Common myeloid progenitor, CD34-positive (primary cell): ENCODE results near the gene ZDHHC24.
A peak's percentile ranks its signal among the peaks of the same experiment; 100 is the strongest.

Experiments used
- CTCF ChIA-PET: fragments of 350-600 bp; sonication (Branson Sonifier 250); formaldehyde crosslinking; loops from one replicate; lab custom pipeline; 2021; ENCODE audit warnings: antibody characterized with exemption; lab: Charles Lee
- POLR2A ChIA-PET: fragments of 350-600 bp; sonication (Branson Sonifier 250); formaldehyde crosslinking; loops from one replicate; lab custom pipeline; 2021; ENCODE audit warnings: antibody characterized with exemption; lab: Charles Lee
- DNase-seq, 3 donors: peaks; one replicate each; pipeline versions ENCODE4 v3.0.0 to v3.0.0-alpha.2; 2013
- H3K27ac ChIP-seq, 2 experiments: 1 replicate in 1 of 2; 2 replicates in 1 of 2; pipeline ENCODE4 v1.7.0; 2013; ENCODE audit warnings: inconsistent platforms in 2 of 2, low read length in 2 of 2, mild to moderate bottlenecking in 2 of 2, low read depth in 1 of 2, moderate library complexity in 1 of 2; ENCODE audit not compliant: severe bottlenecking in 2 of 2, insufficient read depth in 1 of 2, poor library complexity in 1 of 2
- H3K27me3 ChIP-seq, 5 experiments: replicated peaks in 2 of 5; 1 replicate in 3 of 5; 2 replicates in 2 of 5; pipeline versions ENCODE4 v1.6.1 to v1.7.0; 2013; ENCODE audit warnings: low read length in 4 of 5, mild to moderate bottlenecking in 2 of 5, moderate library complexity in 2 of 5, inconsistent platforms in 1 of 5; ENCODE audit not compliant: insufficient read depth in 5 of 5, control insufficient read depth in 4 of 5
- H3K36me3 ChIP-seq, 4 experiments: 1 replicate in 2 of 4; 2 replicates in 2 of 4; pipeline versions ENCODE4 v1.6.1 to v1.7.0; 2013; ENCODE audit warnings: low read length in 3 of 4, control low read depth in 1 of 4, mild to moderate bottlenecking in 1 of 4; ENCODE audit not compliant: control insufficient read depth in 4 of 4, insufficient read depth in 4 of 4
- H3K4me1 ChIP-seq, 4 experiments: 1 replicate in 3 of 4; 2 replicates in 1 of 4; pipeline versions ENCODE4 v1.6.1 to v1.7.1; 2013; ENCODE audit warnings: low read length in 3 of 4, mild to moderate bottlenecking in 3 of 4, control low read depth in 1 of 4, inconsistent platforms in 1 of 4, moderate library complexity in 1 of 4; ENCODE audit not compliant: control insufficient read depth in 4 of 4, insufficient read depth in 4 of 4; ENCODE audit errors: control extremely low read depth in 1 of 4
- H3K4me3 ChIP-seq, 7 experiments: 1 replicate in 4 of 7; 2 replicates in 3 of 7; pipeline versions ENCODE4 v1.5.1 to v1.7.0; 2013; ENCODE audit warnings: mild to moderate bottlenecking in 7 of 7, low read length in 6 of 7, moderate library complexity in 6 of 7, inconsistent platforms in 2 of 7, low read depth in 2 of 7, control low read depth in 1 of 7; ENCODE audit not compliant: insufficient read depth in 4 of 7, control insufficient read depth in 1 of 7; ENCODE audit errors: extremely low read depth in 1 of 7
- H3K9me3 ChIP-seq, 5 experiments: 1 replicate in 4 of 5; 2 replicates in 1 of 5; pipeline versions ENCODE4 v1.6.1 to v1.7.1; 2013; ENCODE audit warnings: low read length in 4 of 5, mild to moderate bottlenecking in 2 of 5, inconsistent platforms in 1 of 5, low read depth in 1 of 5, moderate library complexity in 1 of 5; ENCODE audit not compliant: control insufficient read depth in 4 of 5, insufficient read depth in 2 of 5; ENCODE audit errors: control extremely low read depth in 1 of 5
- WGBS: methylation state at CpG from one replicate; pipeline ENCODE4 v1.1.5; 2013; ENCODE audit not compliant: insufficient coverage; 5-methylcytosine and 5-hydroxymethylcytosine counted together

The ZDHHC24 gene

GRCh38 chr11:66580803-66581202 lies 35.0 kb upstream of the ZDHHC24 start:
- H3K27ac ChIP-seq: no peak overlapping the region
- no peak overlapping the region for H3K4me3 ChIP-seq
- no peaks in the 10 kb centered on the region for H3K27me3 ChIP-seq
- H3K9me3 ChIP-seq: peaks cover 0 to 6% (median 3%) of the 10 kb centered on the region in 5 experiments
- CTCF ChIA-PET: interaction anchor here (0.8 to 6.3 kb wide), 10 partner anchors 8 to 535 kb away, joined by 3 to 55 read pairs (median 4); partner anchors contain the start of genes CCDC87, CCS, CTSF and RBM4
- 96% methylated on average over 5 of the region's 5 CpGs for WGBS
- POLR2A ChIA-PET: no interaction called here
- no peak for DNase-seq
- H3K36me3 ChIP-seq: no peaks in the 10 kb centered on the region
- peaks cover 0 to 3% (median 0%) of the 10 kb centered on the region in 4 experiments for H3K4me1 ChIP-seq

- no peak overlapping the region for H3K4me3 ChIP-seq
- ChIA-PET POLR2A (interaction anchor here (0.6 to 1.7 kb wide), 4 partner anchors 37 to 99 kb away, joined by 3 to 4 read pairs (median 3); partner anchors contain the start of gene RBM4), CTCF (interaction anchor here (0.6 to 6.3 kb wide), 24 partner anchors 10 to 103 kb away, joined by 3 to 55 read pairs (median 4); partner anchors contain the start of genes CCDC87, CCS, CTSF and RBM4)
- WGBS: 20% methylated on average over 25 of the region's 25 CpGs
- peaks cover 0 to 6% (median 3%) of the 10 kb centered on the region in 5 experiments for H3K9me3 ChIP-seq
- peaks cover 0 to 3% (median 0%) of the 10 kb centered on the region in 4 experiments for H3K4me1 ChIP-seq
- DNase-seq: peak; percentile 63 to 74 (median 66)
- no peaks in the 10 kb centered on the region for H3K27me3 ChIP-seq
- no peaks in the 10 kb centered on the region for H3K36me3 ChIP-seq
- no peak overlapping the region for H3K27ac ChIP-seq
Measured at GRCh38 chr11:66579017-66579606, 33.3 kb upstream of the ZDHHC24 start.

GRCh38 chr11:66570850-66571180 lies 25.0 kb upstream of the ZDHHC24 start:
- no peak for DNase-seq
- Histone ChIP-seq H3K27ac (no peak overlapping the region), H3K9me3 (no peaks in the 10 kb centered on the region), H3K36me3 (peaks cover 0 to 3% (median under 1%) of the 10 kb centered on the region in 4 experiments), H3K4me3 (no peak overlapping the region), H3K27me3 (no peaks in the 10 kb centered on the region), H3K4me1 (peaks cover 0 to 14% (median 10%) of the 10 kb centered on the region in 4 experiments)
- POLR2A ChIA-PET: no interaction called here
- 82% methylated on average over 1 of the region's 2 CpGs for WGBS
- CTCF ChIA-PET: no interaction called here

- Histone ChIP-seq H3K4me3 (no peak overlapping the region), H3K27me3 (no peaks in the 10 kb centered on the region), H3K27ac (no peak overlapping the region), H3K36me3 (peaks cover 0 to 7% (median 3%) of the 10 kb centered on the region in 4 experiments), H3K9me3 (no peaks in the 10 kb centered on the region), H3K4me1 (peaks cover 0 to 14% (median 10%) of the 10 kb centered on the region in 4 experiments)
- ChIA-PET CTCF (interaction anchor here (0.6 to 3.9 kb wide), 6 partner anchors 8 to 85 kb away, joined by 3 to 14 read pairs (median 4); partner anchors contain the start of genes ACTN3 and ZDHHC24), POLR2A (no interaction called here)
- 71% methylated on average over 2 of the region's 5 CpGs for WGBS
- DNase-seq: no peak
Measured at GRCh38 chr11:66570079-66570849, 24.4 kb upstream of the ZDHHC24 start.

GRCh38 chr11:66569076-66569475 lies 23.2 kb upstream of the ZDHHC24 start:
- peaks cover 0 to 12% (median 3%) of the 10 kb centered on the region in 4 experiments for H3K36me3 ChIP-seq
- H3K4me3 ChIP-seq: no peak overlapping the region
- ChIA-PET CTCF (interaction anchor here (0.6 to 3.9 kb wide), 11 partner anchors 9 to 109 kb away, joined by 3 to 14 read pairs (median 5); partner anchors contain the start of genes ACTN3, RBM4B and ZDHHC24), POLR2A (interaction anchor here (0.6 kb wide), 1 partner anchor 17 kb away, joined by 4 read pairs; no protein-coding TSS in a partner anchor)
- 96% methylated on average over 7 of the region's 7 CpGs for WGBS
- H3K9me3 ChIP-seq: no peaks in the 10 kb centered on the region
- no peak overlapping the region for H3K27ac ChIP-seq
- H3K27me3 ChIP-seq: peaks cover 0 to 2% (median 0%) of the 10 kb centered on the region in 5 experiments
- H3K4me1 ChIP-seq: peaks cover 0 to 14% (median 10%) of the 10 kb centered on the region in 4 experiments
- no peak for DNase-seq

- Histone ChIP-seq H3K4me1 (peaks cover 0 to 14% (median 10%) of the 10 kb centered on the region in 4 experiments), H3K27me3 (peaks cover 0 to 2% (median 0%) of the 10 kb centered on the region in 5 experiments), H3K9me3 (no peaks in the 10 kb centered on the region), H3K27ac (no peak within 1 kb of the TSS), H3K4me3 (peak within 1 kb of the TSS; percentile 37 to 77 (median 61)), H3K36me3 (peaks cover 0 to 18% (median 3%) of the 10 kb centered on the region in 4 experiments)
- CTCF ChIA-PET: interaction anchor here (0.6 to 3.9 kb wide), 15 partner anchors 8 to 269 kb away, joined by 3 to 14 read pairs (median 3); partner anchors contain the start of genes ACTN3, RBM4B and ZDHHC24
- POLR2A ChIA-PET: no interaction called here
- peak; percentile 57 to 74 (median 63) for DNase-seq
- 3% methylated on average over 77 of the region's 77 CpGs for WGBS
Measured at GRCh38 chr11:66568124-66568916, 22.5 kb upstream of the ZDHHC24 start, which contains the start of gene CTSF. Gene CTSF, minus strand, starts transcription at chr11:66568606. Its CDS starts 120 bp downstream, at chr11:66568486.
